Stimulated activated CD4-positive, alpha-beta T cell treated with anti-CD3 and anti-CD28 coated beads, TNF-alpha, amount 100 ng/mL, for 24 hours (primary cell): ENCODE measurements around the gene NXNL1.

ENCODE experiments used
- DNase-seq, 3 experiments: peaks; one replicate each; pipeline ENCODE4 v3.0.0-alpha.2; 2020; ENCODE audit warnings: low read depth in 3 of 3

NXNL1 gene

DNA sequence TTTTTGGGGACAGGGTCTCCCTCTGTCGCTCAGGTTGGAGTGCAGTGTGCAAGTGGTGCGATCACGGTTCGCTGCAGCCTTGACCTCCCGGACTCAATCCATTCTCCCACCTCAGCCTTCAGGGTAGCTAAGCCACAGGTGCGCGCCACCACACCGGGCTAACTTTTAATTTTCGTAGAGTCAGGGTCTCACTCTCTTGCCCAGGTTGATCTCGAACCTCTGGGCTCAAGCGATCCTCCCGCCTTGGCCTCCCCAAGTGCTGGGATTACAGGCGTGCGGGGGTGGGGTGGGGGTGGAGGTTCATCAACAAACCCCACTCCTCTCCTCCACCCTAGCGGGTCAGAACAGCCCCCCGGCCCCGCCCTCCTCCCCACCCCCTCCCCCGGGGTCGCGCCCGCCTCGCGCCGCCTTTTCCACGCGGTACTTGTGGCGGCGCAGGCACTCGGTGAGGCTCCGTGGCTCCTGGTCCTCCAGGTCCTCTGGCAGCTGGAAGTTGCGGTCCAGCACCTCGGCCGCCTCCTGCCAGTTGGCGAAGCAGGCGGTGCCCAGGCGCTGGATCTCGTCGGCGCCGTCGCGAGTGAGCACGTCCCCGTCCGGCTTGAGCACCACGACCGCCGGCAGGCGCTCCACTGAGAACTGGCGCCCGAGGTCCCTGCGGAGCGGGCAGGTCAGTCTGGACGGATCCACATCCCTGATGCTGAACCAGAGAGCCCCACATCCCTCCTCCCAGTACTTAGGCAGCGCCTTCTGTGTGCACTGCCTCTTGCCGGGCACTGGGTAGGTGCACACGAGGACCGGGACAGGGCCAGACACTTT, 5.2 kb downstream of the NXNL1 start:
- DNase-seq, result no peak

DNA sequence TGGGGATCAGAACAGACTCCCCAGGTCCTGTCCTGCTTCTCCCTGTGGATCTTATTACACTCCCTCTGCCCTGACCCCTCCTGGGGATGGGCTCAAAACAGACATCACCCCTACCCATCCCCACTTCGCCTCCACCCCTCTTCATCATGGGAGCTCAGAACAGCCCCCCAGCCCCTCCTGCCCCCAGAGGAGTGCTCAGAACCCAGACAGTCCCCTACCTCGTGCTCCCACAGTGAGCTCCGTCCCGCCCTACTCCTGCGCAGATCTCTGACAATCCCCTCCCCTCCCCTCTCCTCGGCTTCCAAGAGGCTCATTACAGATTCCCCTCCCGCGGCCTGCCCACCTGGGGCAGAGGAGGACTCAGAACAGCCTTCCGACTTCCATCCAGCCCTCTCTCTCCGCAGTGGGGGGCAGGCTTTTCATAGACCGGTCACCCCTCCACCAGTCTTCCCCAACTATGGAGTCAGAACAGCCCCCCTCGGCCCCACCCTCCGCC, 6.1 kb downstream of the NXNL1 start:
- DNase-seq, result no peak

DNA sequence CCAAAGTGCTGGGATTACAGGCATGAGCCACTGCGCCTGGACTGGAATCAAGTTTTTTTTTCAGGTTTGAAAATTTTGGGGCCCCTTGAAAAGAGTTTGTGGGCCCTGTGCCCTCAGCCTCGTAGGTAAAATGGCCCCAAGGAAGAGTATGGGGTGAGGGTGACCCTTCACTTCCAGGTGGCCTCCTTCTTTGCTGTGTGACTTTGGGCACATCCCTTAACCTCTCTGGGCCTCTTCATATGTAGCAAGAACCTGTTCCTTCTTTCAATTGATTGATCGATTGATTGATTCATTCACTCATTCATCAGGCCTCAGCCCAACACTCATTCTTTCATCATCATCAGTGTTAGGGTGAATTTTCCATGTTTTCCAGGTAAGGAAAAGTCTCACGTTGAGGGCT, 8.9 kb downstream of the NXNL1 start:
- no peak for DNase-seq

DNA sequence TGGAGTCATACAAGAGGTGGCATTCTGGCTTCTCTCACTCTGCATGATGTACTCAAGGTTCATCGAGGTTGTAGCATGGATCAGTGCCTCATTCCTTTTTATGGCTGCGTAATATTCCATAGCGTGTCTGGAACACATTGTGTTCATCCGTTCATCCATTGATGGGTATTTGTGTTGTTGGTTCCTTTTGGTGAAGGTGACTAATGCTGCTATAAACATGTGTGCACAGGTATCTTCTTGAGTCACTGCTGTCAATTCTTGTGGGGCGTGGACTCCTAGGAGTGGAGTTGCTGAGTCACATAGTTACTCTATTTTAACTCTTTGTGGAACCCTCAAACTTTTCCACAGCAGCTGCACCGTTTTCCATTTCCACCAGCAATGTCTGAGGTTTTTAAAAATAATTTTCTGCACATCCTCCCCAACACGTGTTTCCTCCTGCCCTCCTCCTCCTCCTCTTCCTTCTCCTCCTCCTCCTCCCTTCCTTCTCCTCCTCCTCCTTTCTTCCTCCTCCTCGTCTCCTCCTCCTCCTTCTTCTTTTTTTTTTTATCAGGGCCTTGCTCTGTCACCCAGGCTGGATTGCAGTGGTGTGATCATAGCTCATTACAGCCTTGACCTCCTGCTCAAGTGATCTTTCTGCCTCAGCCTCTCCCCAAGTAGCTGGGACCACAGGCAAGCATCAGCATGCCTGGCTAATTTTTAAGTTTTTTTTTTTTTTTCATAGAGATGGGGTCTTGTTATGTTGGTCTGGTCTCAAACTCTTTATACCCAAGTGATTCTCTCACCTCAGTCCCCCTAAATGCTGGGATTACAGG, 10.3 kb downstream of the NXNL1 start:
- DNase-seq, result peak in 2 of 3 experiments; percentile 40 to 51

DNA sequence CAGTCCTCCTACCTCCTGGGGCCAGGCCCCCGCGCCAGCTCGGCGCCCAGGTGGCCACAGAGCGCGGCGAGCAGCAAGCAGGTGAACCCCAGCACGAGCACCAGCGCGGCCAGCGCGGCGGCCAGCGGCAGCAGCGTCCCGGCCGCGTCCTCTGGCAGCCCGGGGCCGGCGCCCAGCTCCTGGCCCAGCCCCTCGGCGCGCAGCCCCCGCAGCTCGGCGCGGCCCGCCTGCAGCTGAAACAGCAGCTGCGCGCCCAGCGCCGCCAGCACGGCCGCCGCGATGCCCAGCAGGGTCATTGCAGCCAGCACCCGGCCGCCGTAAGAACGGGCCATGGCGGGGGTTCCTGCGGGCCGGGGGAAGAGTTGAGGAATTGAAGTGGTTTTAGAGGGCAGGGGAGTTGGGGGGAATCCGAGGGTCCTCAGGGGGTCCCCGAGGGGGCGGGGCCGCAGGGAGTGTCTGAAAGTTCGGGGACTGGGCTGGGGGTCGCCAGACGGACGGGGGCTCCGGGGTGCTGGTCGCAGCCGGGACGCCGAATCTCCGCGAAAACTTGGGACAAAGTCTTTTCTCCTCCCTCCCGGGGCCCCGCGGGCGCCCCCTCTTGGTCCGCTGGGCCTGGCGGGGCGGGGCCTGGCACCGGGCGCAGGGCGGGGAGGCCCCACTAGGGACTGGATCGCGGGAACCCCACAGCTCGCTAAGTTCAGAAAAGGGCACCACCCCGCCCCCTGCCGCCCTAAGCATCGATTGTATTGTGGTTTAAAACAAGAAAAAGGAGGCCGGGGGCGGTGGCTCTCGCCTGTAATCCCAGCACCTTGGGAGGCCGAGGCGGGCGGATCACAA, 12.4 kb downstream of the NXNL1 start, which contains the start of gene TMEM221:
TSS of gene TMEM221 (minus strand) at position 538 of the 837 bp plus-strand sequence. CDS start at position 332, 206 bp downstream.
- peak in 1 of 3 experiments; percentile 57 for DNase-seq

DNA sequence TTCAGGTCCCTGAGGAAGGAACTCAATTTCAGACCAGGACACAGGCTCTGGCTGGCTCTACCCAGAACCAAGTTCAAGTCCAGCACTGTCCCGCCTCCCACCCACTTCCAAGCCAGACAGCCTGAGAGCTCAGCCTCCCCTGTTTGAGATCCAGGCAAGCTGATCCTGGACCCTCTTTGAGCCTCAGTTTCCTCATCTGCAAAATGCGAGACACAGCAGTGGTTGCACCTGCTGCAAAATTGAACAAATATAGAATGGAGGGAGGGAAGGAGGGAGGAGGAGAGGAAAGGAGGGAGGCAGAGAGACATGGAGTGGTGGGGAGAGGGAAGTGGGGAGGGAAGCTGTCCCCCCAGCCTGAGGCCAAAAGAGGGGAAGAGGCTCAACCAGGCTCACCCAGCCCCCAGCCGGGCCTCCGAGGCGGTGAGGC, 13.0 kb downstream of the NXNL1 start:
- no peak for DNase-seq

DNA sequence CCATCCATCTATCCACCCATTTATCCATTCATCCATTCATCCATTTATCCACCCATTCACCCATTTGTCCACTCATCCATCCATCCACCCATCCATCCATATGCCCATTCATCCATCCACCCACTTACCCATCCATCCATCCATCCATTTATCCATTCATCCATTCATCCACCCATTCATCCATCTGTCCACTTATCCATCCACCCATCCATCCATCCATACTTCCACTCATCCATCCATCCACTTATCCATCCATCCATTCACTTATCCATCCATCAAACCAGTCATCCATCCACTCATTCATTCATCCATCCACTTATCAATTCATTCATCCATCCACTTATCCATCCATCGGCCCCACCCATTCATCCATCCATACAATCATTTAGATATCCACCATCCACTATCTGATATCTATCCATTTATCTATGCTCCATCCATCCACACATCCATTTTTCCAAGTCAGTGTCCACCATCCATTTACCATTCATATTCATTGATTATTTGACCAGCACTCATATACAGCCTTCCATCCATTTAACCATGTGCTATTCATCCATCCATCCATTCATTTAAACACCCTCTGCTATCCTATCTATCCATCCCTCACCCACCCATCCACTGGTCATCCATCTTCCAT, 15.1 kb downstream of the NXNL1 start:
- DNase-seq, result no peak

DNA sequence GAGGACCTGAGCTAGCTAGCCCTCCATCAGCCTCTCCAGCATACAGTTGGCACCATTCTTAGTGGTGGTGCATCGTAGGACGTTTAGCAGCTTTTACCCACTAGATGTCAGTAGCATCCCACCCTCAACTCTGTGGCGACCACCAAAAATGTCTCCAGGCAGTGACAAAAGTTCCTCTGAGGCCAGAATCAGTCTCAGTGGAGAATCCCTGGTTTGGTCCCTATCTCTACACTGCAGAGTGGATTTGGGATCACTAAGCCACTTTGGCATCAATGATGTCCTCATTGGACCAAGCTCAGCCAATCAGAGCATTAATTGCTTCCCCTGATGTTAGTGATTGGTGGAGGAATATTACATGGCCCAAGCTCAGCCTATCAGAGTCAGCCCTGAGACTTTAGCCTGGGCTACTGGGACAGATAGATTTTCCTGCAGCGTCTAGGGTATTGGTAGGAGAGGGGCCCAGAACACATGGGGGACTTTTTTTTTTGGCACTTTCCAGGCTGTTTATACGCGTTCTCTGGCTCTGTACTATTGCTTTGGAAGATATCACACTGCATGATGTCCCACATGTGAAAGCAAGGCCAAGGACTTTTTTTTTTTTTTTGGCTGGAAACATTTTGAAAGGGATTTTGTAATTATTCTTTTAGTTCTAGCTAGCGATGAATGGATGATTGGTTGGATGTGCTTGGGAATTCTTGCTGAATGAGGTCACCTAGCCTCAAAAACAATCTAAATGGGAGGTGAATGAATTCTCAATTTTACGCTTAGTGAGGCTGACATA, 19.3 kb downstream of the NXNL1 start:
- DNase-seq, result no peak

DNA sequence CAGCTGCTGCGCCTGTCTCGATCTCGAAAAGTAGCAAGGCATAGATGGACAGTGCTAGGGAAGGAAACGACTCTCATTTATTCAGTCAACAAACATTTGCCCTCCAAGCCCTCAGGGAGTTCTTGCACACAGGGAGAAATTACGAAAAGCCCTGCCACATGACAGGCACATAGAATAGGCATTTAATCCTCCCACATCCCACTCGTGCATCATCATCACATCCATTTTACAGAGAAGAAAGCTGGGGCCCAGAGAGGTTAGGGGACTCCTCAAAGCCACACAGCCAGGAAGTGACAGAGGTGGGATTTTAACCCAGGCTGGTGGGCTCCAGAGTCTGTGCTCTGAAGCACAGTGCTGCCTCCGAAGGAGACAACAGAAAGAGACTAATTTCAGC, 23.9 kb downstream of the NXNL1 start:
- DNase-seq, result no peak

DNA sequence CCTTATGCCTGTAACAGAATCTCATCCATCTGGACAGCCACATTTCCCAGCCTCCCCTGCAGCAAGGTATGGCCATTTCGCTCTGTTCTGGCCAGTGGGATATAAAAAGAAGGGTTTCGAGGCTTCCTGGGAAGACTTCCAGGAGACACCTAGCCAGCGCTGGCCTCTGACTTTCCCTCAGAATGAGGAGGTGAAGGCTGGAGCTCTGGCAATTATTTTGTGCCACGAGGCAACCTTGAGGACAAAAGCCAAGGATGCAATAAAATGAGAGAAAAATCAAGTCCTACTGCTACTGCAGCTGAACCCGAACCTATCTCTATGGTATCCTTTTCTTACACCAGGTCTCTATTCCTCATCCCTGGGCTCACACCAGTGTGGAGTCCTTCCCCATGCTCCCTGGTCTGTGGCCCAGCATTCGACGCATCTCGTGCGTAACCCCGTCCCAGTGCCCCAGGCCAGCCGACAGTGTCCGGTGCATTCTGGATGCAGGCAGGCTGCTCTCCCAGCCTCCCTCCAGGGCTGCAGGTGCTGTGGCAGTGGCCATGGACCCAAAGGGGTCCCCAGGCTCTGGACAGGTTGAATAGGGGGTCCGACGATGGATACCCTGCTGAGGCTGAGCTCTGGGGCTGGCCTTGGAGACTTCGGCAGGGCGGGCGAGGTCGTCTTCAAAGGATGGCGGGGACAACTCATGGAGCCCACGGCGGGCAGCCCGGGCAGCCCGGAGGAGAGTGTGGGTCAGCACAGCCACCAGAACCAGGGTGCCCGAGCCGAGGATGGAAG, 24.4 kb downstream of the NXNL1 start:
- DNase-seq, result no peak

DNA sequence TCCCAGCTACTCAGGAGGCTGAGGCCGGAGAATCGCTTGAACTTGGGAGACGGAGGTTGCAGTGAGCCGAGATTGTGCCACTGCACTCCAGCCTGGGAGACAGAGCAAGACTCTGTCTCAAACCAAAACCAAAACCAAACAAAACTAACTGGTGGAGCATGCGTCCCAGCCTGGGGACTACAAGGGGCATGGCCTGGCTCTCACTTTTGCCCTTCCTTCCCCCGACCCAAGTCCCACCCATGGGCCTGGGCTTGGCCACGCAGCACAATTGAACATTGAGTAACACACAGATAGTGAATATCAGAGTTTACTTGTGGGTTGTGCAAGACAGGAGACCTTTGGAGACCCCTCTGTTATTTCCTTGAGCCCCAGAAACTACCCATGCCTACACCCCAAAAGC, 25.5 kb downstream of the NXNL1 start:
- no peak for DNase-seq

DNA sequence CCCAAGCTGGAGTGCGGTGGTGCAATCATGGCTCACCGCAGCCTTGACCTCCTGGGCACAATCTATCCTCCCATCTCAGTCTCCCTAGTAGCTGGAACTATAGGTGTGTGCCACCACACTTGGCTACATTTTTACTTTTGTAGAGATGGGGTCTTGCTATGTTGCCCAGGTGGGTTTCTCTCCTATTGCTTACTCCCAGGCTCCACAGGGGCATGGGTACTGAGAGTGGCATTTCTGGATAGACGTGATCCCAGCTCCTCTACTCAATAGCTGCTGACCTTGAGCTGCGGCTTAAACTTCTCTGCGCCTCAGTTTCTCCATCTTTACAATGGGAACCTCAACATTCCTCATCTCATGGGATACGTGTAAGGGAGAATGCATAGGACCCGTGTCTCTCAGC, 29.3 kb downstream of the NXNL1 start:
- DNase-seq, result no peak

DNA sequence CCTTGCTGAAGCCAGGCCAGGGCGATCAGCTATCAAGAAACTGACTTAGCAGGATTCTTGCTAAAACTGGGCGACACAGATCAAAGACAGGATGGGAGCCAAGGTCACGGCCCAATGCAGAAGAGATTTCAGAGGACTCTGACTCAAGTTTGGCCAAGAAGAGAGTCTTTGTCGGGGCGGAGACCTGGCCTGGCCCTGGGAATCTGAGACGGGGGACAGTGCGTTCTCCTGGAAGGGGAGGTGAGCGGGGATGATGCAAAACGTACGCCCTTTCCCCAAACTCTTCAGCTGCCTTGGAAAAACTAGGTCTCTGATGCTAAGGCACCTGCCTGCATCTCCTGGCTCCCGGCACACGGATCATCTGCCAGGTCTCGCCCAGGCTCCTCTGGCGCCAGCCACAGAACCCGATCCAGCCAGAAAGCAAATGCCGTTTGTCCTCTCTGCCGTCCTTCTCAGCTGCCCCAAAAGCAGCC, 31.0 kb downstream of the NXNL1 start:
- no peak for DNase-seq

DNA sequence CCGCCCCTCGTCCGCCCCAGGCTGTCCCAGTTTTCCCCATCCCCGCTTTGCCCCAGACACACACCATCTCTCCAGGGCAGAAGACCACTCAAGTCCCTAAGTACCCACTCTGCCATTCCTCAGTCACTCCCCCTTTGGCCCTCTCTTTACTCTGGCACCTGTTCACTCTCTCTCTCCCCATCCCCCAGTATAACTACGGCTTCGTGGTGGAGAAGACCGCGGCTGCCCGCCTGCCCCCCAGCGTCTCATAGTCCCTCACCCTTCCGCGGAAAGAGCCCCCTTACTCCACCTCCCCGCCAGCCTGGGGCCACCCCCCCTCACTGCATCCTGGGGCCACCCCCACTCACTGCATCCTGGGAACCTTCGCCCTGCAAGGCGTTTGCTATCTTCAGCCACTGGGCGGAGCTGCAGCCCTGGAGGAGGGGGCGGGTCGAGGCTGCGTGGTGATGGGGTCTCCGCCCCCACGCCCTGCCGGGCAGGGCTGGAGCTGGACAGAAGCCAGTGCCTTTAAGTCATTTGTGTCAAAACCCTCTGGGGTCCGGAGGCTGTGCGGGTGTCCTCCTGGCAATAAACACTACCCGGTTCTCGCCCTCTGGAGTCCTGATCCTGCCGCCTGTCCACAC, 35.9 kb downstream of the NXNL1 start:
- peak in 1 of 3 experiments; percentile 29 for DNase-seq

DNA sequence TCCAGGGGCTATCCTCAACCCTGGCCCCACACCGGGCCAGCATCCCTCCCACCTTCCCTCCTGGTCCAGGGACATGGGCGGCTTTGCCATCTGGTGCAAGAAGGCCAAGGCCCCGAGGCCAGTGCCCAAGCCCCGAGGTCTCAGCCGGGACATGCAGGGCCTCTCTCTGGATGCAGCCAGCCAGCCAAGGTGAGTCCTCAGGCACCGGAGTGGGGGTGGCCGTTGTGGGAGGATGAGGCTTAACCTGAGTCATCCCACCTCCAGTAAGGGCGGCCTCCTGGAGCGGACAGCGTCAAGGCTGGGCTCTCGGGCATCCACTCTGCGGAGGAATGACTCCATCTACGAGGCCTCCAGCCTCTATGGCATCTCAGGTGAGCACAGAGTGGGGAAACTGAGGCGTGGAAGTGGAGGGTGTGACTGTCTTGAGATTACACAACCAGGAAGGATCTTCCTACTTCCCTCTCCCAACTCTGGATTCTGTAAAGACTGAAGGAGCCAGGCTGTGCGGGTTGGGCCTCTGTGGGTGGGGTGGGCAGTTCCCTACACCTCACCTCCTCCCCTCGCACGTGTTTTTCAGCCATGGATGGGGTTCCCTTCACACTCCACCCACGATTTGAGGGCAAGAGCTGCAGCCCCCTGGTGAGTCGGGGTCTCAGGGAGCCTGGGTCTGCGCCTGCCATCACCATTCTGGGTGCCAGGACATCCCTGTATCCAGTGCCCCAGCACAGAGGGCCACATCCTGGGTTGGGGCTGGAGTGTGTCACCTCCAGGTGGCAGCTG, 37.1 kb downstream of the NXNL1 start:
- DNase-seq, result no peak

DNA sequence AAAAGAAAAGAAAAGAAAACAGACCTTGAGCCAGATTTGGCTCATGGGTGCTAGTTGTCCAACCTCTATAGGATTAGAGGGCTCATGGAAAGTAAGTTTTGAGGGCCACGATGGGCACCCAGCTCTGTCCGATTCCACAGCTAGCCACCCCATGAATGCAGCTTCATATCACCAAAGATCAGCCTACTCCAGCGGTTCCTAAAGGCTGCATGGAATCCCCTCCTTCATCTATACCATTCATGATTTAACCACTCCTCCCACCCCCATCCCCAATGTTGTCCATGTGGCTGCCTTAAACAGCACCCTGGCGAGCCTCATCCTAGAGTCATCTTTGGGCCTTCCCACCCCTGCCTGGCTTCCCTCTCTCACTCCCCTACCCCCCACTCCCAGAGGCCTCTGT, 38.8 kb downstream of the NXNL1 start:
- no peak for DNase-seq

DNA sequence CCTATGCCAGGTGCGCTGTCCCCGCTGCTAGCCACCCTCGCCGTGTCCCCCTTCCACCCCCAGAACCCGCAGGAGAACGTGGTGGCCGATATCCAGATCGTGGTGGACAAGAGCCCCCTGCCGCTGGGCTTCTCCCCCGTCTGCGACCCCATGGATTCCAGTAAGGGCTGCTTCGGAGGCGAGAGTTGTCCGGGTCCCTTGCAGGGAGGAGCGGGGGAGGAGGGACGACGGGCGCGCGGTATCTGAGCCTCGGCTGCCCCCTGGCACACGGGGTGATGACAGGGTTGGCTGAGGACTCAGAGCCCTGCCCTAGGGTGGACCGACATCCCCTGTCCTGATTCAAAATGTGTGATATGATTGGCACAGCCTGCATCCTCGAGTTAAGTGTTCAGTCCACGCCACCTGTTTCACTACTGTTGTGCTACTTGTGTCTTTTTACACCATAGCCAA, 40.2 kb downstream of the NXNL1 start:
- DNase-seq, result peak in 1 of 3 experiments; percentile 38
